ENCODE measurements around the gene SPSB3.

SPSB3 gene

GRCh38 chr16:1774448-1774780, 8.0 kb downstream of the SPSB3 start:
- DNase-seq = no peak

GRCh38 chr16:1773703-1774447, 8.5 kb downstream of the SPSB3 start:
- no peak for DNase-seq

DNA sequence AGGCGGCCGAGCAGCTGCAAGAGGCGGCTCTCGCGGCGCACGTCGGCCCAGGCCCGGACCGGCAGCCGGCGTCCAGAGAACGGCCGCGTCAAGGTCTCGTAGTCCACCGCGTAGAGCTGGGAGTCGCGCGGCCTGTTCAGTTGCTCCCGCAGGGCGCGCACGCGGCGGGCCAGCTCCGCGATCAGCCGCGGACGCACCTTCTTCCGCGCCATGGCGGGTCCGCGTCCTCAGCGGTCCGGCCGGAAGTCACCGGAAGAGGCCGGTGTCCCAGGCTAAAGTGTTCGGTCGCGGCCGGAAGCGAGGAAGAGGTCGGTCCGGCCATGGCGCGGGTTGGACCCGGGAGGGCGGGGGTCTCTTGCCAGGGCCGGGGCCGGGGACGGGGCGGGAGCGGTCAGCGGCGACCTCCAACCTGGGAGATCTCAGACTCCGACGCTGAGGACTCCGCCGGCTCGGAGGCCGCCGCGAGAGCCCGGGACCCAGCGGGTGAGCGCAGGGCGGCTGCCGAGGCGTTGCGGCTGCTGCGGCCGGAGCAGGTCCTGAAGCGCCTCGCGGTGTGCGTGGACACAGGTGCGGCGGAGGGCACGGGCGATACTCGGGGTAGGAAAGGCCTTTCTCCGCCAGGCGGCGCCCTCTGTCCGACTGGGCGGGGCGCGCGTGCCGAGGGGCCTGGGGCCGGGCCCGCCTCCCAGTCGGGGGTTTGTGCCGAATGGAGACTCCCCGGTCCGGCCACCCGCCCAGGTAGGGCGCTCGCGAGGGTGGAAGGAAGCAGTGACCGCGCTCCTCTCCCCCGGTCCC, 9.3 kb downstream of the SPSB3 start, which contains the start of gene MRPS34:
TSS of gene MRPS34 (minus strand) at position 227 of the 795 bp plus-strand sequence. CDS start at position 212, 15 bp downstream.
- DNase-seq = peak; percentile 85

- no peak for DNase-seq
These were observed 9.9 kb downstream of the SPSB3 start, which contains the start of gene EME2 for GRCh38 chr16:1772362-1772907. TSS of gene EME2 (plus strand) at chr16:1772810. CDS start at chr16:1773228, 418 bp downstream.

DNA sequence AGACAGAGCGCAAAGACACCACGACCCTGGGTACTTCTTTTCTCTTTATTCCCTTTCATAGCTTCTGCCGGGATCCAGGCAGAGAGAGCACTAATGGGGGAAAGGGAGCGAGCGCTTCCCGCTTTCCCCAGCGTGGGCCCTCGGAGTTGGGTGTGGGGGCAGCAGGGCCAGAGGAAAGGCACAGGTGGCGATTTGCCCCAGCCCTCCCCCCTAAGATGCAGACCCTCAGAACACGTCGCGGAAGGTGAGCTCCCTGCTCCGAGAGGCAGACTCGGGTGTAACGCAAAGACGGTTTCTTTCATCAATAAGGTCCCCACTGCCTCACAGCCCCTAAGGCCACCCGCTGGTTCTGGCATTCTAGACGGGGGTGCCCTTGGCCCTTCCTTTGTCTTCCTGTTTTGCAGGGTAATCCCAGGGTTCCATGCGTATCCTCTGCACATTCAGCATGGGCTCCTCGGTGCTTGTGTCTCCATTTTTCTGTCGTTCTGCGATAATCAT, 10.5 kb downstream of the SPSB3 start:
- no peak for DNase-seq

DNA sequence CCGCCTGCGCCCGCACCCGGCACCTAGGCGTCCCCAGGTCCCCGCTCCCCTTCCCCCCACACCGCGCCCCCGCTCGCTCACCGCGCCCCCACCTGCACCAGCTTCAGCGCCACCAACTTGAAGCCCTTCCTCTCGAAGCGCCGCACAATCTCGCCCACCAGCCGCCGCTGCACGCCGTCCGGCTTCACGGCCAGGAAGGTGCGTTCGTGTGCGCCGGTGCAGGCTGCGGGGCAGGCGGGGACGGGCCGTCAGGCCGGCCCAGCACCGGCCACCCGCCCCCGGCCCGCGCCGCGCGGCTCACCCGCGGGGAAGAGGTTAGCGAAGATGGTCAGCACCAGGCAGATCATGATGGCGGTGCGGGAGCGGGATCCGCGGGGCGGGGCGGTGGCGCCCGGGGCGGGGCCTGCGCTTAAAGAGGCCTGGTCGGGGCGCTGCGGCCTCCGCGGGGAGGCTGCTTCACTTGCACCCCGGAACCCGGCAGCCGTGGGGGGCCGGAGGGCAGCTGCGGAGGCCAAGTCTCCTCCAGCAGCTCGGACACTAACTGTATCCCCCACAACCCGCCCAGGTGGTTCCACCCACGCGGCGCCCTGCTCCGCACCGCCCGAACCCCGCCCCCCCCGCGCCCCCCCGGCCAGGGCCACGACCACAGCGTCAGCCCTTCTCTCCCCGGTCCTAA, 11.0 kb downstream of the SPSB3 start, which contains the start of gene NME3:
TSS of gene NME3 (minus strand) at position 356 of the 676 bp plus-strand sequence. CDS start at position 347, 9 bp downstream.
- peak; percentile 56 for DNase-seq

DNA sequence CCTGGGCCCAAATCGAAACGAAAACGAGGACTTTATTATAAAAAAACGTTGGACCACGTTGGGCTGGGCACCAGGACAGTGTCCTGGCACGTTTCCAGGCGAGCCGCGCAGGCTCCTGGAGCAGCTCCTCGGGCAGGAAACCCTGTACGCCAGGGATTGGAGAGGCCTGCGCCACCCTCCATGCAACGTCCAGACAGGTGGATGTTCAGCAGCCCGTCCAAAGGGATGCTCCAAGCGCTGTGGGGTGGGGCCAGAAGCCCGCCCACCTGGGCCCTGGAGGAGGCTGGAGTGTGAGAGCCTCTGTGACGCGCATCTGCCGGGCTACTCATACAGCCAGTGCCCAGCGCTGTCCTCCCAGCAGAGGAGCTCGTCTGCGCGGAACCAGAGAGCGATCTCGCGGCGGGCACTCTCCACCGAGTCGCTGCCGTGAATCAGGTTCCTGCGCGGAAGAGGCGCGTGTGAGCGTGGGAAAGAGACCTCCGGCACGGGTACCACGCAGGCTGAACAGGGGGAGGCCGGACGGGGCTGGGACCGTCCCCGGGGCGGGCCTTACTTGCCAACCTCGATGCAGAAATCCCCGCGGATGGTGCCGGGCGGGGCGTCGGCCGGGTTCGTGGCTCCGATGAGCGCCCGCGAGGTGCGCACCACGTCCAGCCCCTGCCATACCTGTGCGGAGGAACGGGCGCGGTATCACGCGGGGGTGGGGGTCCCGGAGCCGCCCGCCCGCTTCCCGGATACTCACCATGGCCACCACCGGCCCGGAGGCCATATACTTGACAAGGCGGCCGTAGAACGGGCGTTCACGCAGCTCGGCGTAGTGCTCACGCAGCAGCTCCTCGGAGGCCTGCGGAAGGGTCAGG, 11.8 kb downstream of the SPSB3 start:
- peak; percentile 16 for DNase-seq

DNA sequence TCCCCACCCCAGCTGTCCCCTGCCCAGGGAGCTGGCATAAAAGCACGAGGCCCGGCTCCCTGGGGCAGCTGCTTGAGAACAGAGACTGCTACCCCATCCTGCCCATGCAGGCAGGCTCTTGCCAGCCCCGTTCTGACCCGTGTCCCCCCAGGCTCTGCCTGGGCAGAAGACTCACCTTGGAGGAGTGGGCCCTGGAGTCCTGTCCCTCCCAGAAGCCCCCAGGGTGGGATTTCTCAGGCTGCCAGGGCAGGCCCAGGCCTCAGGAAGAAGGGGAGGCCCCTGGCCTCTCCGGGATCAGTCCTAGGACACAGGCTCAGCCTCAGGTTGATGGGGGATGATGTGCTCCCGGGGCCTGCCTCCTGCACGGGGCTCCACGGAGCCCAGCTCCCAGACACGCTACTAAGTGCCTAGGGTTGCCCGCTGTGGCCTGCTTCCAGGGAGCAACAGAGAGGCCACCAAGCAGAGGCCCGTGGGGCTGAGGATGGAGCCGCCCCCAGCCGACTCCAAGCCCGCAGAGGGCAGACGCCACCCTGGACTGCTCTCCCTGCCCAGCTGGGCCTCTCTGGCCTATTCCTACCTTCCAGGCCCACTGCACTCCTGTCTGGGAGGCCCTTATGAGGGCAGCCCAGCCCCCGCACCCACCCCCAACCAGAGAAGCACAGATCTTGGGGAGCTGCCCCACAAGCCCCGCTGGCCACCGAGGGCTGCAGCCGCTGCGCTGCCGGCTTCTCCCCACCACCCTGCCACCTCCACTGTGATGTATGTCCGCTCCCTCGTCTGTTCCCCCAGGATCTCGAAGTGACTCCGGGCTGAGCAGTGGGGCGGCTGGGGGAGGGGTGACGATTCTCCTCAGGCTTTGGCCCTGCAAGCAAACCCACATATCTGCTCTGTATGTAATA, 12.7 kb downstream of the SPSB3 start:
- DNase-seq = no peak

- DNase-seq = no peak
These were observed 13.5 kb downstream of the SPSB3 start for GRCh38 chr16:1768767-1769401.

DNA sequence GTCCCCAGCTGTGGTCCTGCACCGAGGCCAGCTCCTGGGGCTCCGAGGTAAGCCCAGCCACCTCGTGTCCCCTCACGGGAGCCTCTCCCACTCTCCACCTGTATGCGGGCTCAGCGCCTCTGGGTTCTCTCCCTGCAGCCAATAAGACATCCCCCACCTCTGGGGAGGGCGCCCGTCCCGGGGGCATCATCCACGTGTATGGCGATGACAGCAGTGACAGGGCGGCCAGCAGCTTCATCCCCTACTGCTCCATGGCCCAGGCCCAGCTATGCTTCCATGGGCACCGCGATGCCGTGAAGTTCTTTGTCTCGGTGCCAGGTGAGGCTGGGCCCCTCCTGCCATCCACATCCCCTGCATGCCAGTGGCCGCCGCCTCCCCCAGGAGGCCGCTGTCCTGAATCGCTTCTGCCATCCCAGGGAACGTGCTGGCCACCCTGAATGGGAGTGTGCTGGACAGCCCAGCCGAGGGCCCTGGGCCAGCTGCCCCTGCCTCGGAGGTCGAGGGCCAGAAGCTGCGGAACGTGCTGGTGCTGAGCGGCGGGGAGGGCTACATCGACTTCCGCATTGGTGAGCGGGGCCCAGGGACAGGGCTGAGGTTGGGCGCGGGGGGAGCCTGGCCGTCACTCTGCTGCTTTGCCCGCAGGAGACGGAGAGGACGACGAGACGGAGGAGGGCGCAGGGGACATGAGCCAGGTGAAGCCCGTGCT, 14.2 kb downstream of the SPSB3 start:
- DNase-seq = no peak

DNA sequence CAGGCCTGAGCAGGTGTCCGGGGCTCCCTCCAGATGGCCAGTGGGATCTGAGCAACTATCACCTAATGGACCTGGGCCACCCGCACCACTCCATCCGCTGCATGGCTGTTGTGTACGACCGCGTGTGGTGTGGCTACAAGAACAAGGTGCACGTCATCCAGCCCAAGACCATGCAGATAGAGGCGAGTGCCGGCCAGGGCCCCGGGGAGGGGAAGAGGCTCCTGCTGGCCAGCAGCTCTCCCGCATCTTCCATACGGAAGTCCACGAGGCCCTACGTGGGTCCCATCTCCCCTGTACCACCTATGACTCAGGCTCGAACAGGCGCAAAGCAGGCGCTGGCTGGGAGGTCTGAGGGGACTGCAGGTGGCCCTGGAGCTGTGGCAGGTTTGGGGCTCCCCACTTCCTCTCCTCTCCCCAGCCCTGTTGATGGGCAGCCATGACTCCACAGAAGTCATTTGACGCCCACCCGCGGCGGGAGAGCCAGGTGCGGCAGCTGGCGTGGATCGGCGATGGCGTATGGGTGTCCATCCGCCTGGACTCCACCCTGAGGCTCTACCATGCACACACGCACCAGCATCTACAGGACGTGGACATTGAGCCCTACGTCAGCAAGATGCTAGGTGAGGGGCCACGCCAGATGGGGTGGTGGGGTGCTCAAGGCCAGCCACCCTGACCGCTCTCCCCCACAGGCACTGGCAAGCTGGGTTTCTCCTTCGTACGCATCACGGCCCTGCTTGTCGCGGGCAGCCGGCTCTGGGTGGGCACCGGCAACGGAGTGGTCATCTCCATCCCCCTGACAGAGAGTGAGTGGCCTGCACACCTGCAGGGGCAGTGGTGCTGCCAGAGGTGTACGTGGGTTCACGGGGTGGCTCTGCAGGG, 15.0 kb downstream of the SPSB3 start:
- no peak for DNase-seq

DNA sequence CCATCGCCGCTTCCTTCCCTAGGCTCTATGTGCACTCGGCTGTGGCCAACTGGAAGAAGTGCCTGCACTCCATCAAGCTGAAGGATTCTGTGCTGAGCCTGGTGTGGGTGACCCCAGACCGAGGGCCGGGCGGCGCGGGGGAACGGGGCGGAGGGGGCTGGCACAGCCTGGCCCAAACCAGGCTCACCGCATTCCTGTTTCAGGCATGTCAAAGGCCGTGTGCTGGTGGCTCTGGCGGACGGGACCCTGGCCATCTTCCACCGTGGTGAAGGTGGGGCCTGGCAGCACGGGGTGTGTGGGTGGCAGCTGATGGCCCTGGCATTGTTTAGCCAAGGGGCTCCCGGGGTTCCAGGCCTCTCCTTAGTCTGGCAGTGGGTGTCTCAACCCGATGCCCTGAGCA, 15.7 kb downstream of the SPSB3 start:
- DNase-seq = no peak

- DNase-seq = no peak
These were observed 16.1 kb downstream of the SPSB3 start for GRCh38 chr16:1766231-1766630.

- no peak for DNase-seq
These were observed 16.5 kb downstream of the SPSB3 start for GRCh38 chr16:1765826-1766225.

DNA sequence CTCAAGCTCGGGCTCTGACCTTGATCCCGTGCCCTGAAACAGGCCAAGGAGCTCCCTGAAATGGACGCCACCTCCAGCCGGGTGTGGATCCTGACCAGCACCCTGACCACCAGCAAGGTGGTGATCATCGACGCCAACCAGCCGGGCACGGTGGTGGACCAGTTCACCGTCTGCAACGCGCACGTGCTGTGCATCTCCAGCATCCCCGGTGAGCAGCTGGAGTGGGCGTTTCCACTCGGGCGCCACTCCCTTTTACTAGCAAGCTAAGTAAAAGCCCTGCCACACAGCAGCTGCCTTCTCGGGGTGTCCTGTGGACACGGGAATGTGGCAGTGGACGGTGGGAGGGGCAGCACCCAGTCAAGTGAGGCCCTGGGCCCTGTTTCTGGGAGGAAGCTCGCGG, 17.4 kb downstream of the SPSB3 start:
- DNase-seq = no peak

- DNase-seq = peak; percentile 44
These were observed 18.6 kb downstream of the SPSB3 start for GRCh38 chr16:1763521-1764511.

Data from fibroblast of skin of scalp (primary cell).